PC-3 (cell line): ENCODE data around the gene TENT4B.

Experiments used
- EZH2 ChIP-seq: fragments of 300-600 bp; sonication (generic); IDR thresholded peaks from one replicate; pipeline ENCODE4 v1.6.1; 2017; ENCODE audit warnings: antibody characterized with exemption, mild to moderate bottlenecking, low read length; ENCODE audit not compliant: unreplicated experiment
- EZH2phosphoT487 ChIP-seq: fragments of 300-600 bp; sonication (generic); IDR thresholded peaks from 2 replicates; pipeline ENCODE4 v1.6.1; 2018; ENCODE audit warnings: mild to moderate bottlenecking, antibody characterized with exemption, low read length, borderline replicate concordance
- TF ChIP-seq, protein P1 (sequence below): fragments of 300-600 bp; sonication (generic); conservative IDR thresholded peaks from 2 replicates; pipeline ENCODE4 v1.5.1; 2017; ENCODE audit warnings: antibody characterized with exemption, low read depth, mild to moderate bottlenecking, low read length

DNA sequence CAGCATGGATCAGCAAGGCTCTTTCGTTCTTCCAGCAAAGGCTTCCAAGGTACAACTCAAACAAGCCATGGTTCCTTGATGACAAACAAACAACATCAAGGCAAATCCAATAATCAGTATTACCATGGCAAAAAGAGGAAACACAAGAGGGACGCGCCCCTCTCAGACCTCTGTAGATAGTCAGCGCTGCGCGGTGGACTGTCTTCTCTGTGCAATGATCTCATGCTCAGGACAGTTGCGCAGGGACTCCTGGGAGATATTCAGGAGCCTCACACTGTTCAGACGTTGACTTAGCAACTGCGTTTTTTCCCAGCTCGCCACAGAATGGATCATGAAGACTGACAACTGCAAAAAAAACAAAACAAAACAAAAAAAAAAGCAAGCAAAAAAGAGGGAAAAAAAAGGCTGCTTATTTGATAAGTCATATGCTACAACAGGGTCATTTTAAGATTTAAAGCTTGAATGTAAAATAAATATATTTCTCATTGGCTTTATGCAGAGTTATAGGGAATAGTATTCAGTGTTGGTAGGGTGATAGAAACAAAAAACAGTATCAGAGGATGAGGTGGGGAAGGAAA lies 76.1 kb downstream of the TENT4B start:
- TF ChIP-seq, protein P1, sequence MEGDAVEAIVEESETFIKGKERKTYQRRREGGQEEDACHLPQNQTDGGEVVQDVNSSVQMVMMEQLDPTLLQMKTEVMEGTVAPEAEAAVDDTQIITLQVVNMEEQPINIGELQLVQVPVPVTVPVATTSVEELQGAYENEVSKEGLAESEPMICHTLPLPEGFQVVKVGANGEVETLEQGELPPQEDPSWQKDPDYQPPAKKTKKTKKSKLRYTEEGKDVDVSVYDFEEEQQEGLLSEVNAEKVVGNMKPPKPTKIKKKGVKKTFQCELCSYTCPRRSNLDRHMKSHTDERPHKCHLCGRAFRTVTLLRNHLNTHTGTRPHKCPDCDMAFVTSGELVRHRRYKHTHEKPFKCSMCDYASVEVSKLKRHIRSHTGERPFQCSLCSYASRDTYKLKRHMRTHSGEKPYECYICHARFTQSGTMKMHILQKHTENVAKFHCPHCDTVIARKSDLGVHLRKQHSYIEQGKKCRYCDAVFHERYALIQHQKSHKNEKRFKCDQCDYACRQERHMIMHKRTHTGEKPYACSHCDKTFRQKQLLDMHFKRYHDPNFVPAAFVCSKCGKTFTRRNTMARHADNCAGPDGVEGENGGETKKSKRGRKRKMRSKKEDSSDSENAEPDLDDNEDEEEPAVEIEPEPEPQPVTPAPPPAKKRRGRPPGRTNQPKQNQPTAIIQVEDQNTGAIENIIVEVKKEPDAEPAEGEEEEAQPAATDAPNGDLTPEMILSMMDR: no peak
- TF ChIP-seq EZH2 (no peak), EZH2phosphoT487 (no peak)
